ENCODE data around the gene PNMA6E. TPM values are rescaled to one million over a fixed set of nuclear protein-coding genes. Genes with fewer than 3 reads are reported as not detected.

Gene PNMA6E
- total RNA-seq, 4 donors from 2014 or later = not detected

GRCh38 chrX:153400146-153401132, 711 bp downstream of the PNMA6E start:
- in situ Hi-C loops (cut with MboI; ENCODE audit: low sequenced_read_pairs in 4 of 4) = no loop called here
- Histone ChIP-seq H3K27ac (no peak overlapping the region), H3K4me3 (no peak overlapping the region), H3K27me3 (no peaks in the 10 kb centered on the region), H3K9me3 (no peaks in the 10 kb centered on the region), H3K36me3 (no peaks in the 10 kb centered on the region), H3K4me1 (no peaks in the 10 kb centered on the region)
- DNase-seq (no peak), ATAC-seq (no peak)
- intact Hi-C loops (cut with DNase I; ENCODE audit: low total_unique reads) = no loop called here
- TF ChIP-seq POLR2A (IDR thresholded peaks at IDR 0.05) (no peak), CTCF (IDR thresholded peaks at IDR 0.05 in 4 of 5, conservative IDR thresholded peaks at IDR 0.05 in 1 of 5) (peak; percentile 9 to 50 (median 40))

GRCh38 chrX:153398275-153398960, 2.7 kb downstream of the PNMA6E start:
- in situ Hi-C loops (cut with MboI; ENCODE audit: low sequenced_read_pairs in 4 of 4) (no loop called here), intact Hi-C loops (cut with DNase I; ENCODE audit: low total_unique reads) (no loop called here)
- ATAC-seq (no peak), DNase-seq (no peak)
- H3K27me3 ChIP-seq = no peaks in the 10 kb centered on the region
- no peak overlapping the region for H3K27ac ChIP-seq
- no peaks in the 10 kb centered on the region for H3K36me3 ChIP-seq
- no peaks in the 10 kb centered on the region for H3K4me1 ChIP-seq
- no peaks in the 10 kb centered on the region for H3K9me3 ChIP-seq
- no peak overlapping the region for H3K4me3 ChIP-seq
- TF ChIP-seq POLR2A (IDR thresholded peaks at IDR 0.05) = no peak
- no peak for TF ChIP-seq CTCF (IDR thresholded peaks at IDR 0.05 in 4 of 5, conservative IDR thresholded peaks at IDR 0.05 in 1 of 5)

- H3K4me1 ChIP-seq = no peaks in the 10 kb centered on the region
- TF ChIP-seq CTCF (IDR thresholded peaks at IDR 0.05 in 4 of 5, conservative IDR thresholded peaks at IDR 0.05 in 1 of 5) (no peak), POLR2A (IDR thresholded peaks at IDR 0.05) (no peak)
- H3K36me3 ChIP-seq = no peaks in the 10 kb centered on the region
- intact Hi-C loops (cut with DNase I; ENCODE audit: low total_unique reads) = no loop called here
- in situ Hi-C loops (cut with MboI; ENCODE audit: low sequenced_read_pairs in 4 of 4) = no loop called here
- H3K27ac ChIP-seq = no peak overlapping the region
- no peaks in the 10 kb centered on the region for H3K9me3 ChIP-seq
- ATAC-seq = no peak
- no peaks in the 10 kb centered on the region for H3K27me3 ChIP-seq
- H3K4me3 ChIP-seq = no peak overlapping the region
- DNase-seq = no peak
Measured at GRCh38 chrX:153397256-153397960, 3.7 kb downstream of the PNMA6E start.

GRCh38 chrX:153396320-153397195, 4.6 kb downstream of the PNMA6E start:
- intact Hi-C loops (cut with DNase I; ENCODE audit: low total_unique reads) (no loop called here), in situ Hi-C loops (cut with MboI; ENCODE audit: low sequenced_read_pairs in 4 of 4) (no loop called here)
- no peak for DNase-seq
- H3K4me1 ChIP-seq = no peaks in the 10 kb centered on the region
- H3K9me3 ChIP-seq = no peaks in the 10 kb centered on the region
- no peaks in the 10 kb centered on the region for H3K36me3 ChIP-seq
- no peaks in the 10 kb centered on the region for H3K27me3 ChIP-seq
- no peak overlapping the region for H3K27ac ChIP-seq
- no peak for TF ChIP-seq CTCF (IDR thresholded peaks at IDR 0.05 in 4 of 5, conservative IDR thresholded peaks at IDR 0.05 in 1 of 5)
- TF ChIP-seq POLR2A (IDR thresholded peaks at IDR 0.05) = no peak
- no peak overlapping the region for H3K4me3 ChIP-seq
- ATAC-seq = no peak
